Gastrocnemius medialis (tissue), 4 donors: ENCODE results near the gene PELI1. TPM values are rescaled to one million over a fixed set of nuclear protein-coding genes. Genes with fewer than 3 reads are reported as not detected.
A peak's percentile ranks its signal among the peaks of the same experiment; 100 is the strongest.

ENCODE experiments used
- ATAC-seq, 2 donors: fragments of 150-250 bp; one replicate each; pipeline ENCODE4 v1.9.1; 2016
- DNase-seq, 2 donors: peaks; one replicate each; pipeline ENCODE4 v3.0.0-alpha.2; 2019
- H3K27ac ChIP-seq, 4 donors: fragments of 200-600 bp; sonication (generic); 1 replicate in 1 of 4; 2 replicates in 3 of 4; pipeline ENCODE4 v1.5.1; 2016 to 2018; ENCODE audit warnings: mild to moderate bottlenecking in 2 of 4, moderate library complexity in 1 of 4
- H3K27me3 ChIP-seq, 3 donors: fragments of 200-600 bp; sonication (generic) in 2 of 3; 1 replicate in 1 of 3; 2 replicates in 2 of 3; pipeline versions ENCODE4 v1.5.1 to v1.6.0; 2016 to 2019; ENCODE audit warnings: mild to moderate bottlenecking in 1 of 3, moderate library complexity in 1 of 3
- H3K36me3 ChIP-seq, 2 donors: fragments of 200-600 bp; sonication (generic) in 1 of 2; one replicate each; pipeline ENCODE4 v1.5.1; 2017 to 2018
- H3K4me1 ChIP-seq, 2 donors: fragments of 200-600 bp; sonication (generic) in 1 of 2; one replicate each; pipeline ENCODE4 v1.5.1; 2016 to 2017; ENCODE audit warnings: mild to moderate bottlenecking in 2 of 2
- H3K4me3 ChIP-seq, 4 donors: fragments of 200-600 bp; sonication (generic) in 3 of 4; 1 replicate in 1 of 4; 2 replicates in 3 of 4; pipeline ENCODE4 v1.5.1; 2016 to 2019; ENCODE audit warnings: mild to moderate bottlenecking in 2 of 4
- H3K9me3 ChIP-seq, 3 donors: fragments of 200-600 bp; sonication (generic) in 2 of 3; 1 replicate in 1 of 3; 2 replicates in 2 of 3; pipeline ENCODE4 v1.5.1; 2016 to 2019
- POLR2A ChIP-seq, 2 donors: fragments of 450-650 bp; IDR thresholded peaks; one replicate each; pipeline ENCODE4 v1.6.1; 2017; ENCODE audit warnings: antibody characterized with exemption in 2 of 2, mild to moderate bottlenecking in 2 of 2, moderate library complexity in 2 of 2
- in situ Hi-C, 4 donors: fragments of 200-750 bp; cut with MboI; loops; one replicate each; pipeline versions ENCODE4 v1.15.0 to v1.8.0; 2017; ENCODE audit warnings: low sequenced_read_pairs in 4 of 4
- intact Hi-C: fragments of 100-400 bp; cut with DNase I; formaldehyde crosslinking; loops from one replicate; pipeline ENCODE4 v1.15.1; 2023; ENCODE audit warnings: low total_unique reads
- total RNA-seq, 4 donors: library from RNA; depleted of rRNA; stranded (reverse); fragments of >200 nt; gene quantifications; one replicate each; pipeline versions ENCODE4 v1.1.0 to v1.2.3, GENCODE V29; 2016
- TF ChIP-seq, protein P1 (sequence below), 5 experiments: fragments of 450-650 bp in 3 of 5; fragments of 200-600 bp in 2 of 5; sonication (generic) in 2 of 5; IDR thresholded peaks in 4 of 5; conservative IDR thresholded peaks in 1 of 5; 1 replicate in 4 of 5; 2 replicates in 1 of 5; pipeline ENCODE4 v1.5.1; 2016 to 2019; ENCODE audit warnings: antibody characterized with exemption in 5 of 5, mild to moderate bottlenecking in 3 of 5, moderate library complexity in 3 of 5

The PELI1 gene
- total RNA-seq, 4 donors from 2014 or later: 3.7 to 7.5 (median 5.9) TPM

DNA sequence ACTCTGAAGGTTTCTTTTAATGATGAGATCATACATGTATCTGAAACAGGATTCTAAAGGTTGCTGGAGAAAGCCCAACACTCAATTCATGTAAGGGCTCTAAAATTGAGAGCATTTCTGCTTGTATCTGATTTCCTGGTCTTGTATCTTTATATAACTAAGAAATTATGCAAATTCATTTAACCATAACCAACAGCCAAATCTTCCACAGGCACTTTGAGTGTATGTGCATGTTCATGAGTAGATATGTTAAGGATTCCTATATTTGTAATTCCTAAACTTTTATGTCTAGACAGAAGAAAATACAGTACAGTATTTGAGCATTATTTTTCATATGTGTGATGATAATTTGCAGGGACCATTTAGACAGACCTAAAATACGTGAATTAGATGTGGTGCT, 20.4 kb upstream of the PELI1 start:
- DNase-seq (no peak), ATAC-seq (no peak)
- Histone ChIP-seq H3K27me3 (no peaks in the 10 kb centered on the region), H3K27ac (no peak overlapping the region), H3K36me3 (no peaks in the 10 kb centered on the region), H3K9me3 (no peaks in the 10 kb centered on the region), H3K4me1 (peaks cover 0 to 4% of the 10 kb centered on the region in 2 donors), H3K4me3 (no peak overlapping the region)
- no peak for TF ChIP-seq POLR2A (IDR thresholded peaks at IDR 0.05)
- TF ChIP-seq, protein P1, sequence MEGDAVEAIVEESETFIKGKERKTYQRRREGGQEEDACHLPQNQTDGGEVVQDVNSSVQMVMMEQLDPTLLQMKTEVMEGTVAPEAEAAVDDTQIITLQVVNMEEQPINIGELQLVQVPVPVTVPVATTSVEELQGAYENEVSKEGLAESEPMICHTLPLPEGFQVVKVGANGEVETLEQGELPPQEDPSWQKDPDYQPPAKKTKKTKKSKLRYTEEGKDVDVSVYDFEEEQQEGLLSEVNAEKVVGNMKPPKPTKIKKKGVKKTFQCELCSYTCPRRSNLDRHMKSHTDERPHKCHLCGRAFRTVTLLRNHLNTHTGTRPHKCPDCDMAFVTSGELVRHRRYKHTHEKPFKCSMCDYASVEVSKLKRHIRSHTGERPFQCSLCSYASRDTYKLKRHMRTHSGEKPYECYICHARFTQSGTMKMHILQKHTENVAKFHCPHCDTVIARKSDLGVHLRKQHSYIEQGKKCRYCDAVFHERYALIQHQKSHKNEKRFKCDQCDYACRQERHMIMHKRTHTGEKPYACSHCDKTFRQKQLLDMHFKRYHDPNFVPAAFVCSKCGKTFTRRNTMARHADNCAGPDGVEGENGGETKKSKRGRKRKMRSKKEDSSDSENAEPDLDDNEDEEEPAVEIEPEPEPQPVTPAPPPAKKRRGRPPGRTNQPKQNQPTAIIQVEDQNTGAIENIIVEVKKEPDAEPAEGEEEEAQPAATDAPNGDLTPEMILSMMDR (IDR thresholded peaks at IDR 0.05 in 4 of 5, conservative IDR thresholded peaks at IDR 0.05 in 1 of 5): no peak
- intact Hi-C loops (no loop called here), in situ Hi-C loops (no loop called here)

DNA sequence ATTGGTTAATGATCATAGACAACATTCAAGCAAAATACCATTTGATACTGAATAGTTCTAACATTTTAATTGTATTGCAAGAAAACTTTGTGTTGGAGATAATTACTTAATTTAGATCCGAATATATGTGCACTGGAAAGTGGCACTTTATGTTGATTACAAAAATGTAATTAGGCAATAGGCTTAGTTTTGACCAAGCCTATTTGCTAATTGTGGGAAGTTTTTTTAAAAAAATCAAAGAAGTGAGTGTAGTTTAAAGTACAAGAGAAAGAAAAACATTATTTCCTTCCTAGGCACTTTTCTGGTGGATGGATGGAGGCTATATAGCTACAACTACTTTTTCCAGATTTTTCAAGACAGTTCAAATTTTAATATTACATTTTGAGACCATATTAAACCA, 18.3 kb upstream of the PELI1 start:
- H3K36me3 ChIP-seq: no peaks in the 10 kb centered on the region
- ATAC-seq (no peak), DNase-seq (no peak)
- H3K4me3 ChIP-seq: no peak overlapping the region
- no peak overlapping the region for H3K27ac ChIP-seq
- TF ChIP-seq POLR2A (IDR thresholded peaks at IDR 0.05): no peak
- TF ChIP-seq, protein P1 (IDR thresholded peaks at IDR 0.05 in 4 of 5, conservative IDR thresholded peaks at IDR 0.05 in 1 of 5): no peak
- no peaks in the 10 kb centered on the region for H3K9me3 ChIP-seq
- peaks cover 2 to 6% of the 10 kb centered on the region in 2 donors for H3K4me1 ChIP-seq
- intact Hi-C loops: no loop called here
- H3K27me3 ChIP-seq: no peaks in the 10 kb centered on the region
- in situ Hi-C loops: no loop called here

DNA sequence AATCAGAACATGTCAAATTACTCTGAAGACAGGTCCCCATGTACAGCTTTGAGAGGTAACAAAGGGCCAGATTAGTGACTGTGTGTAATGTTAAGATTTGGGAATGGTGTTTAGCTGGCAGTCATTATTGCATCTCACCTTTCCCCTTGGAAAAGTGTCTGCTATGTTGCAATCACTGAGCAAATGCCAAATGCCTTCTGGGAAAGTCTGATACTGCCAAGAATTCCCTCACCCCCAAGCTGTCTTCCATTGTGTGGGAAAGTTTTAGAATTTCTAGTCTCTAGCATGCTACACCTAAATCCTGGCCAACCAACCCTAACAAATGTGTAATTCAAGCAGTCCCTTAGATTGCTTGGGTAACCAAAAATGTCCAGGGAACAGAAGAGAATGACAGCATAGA, 13.6 kb upstream of the PELI1 start:
- no peak overlapping the region for H3K27ac ChIP-seq
- in situ Hi-C loops (no loop called here), intact Hi-C loops (no loop called here)
- no peaks in the 10 kb centered on the region for H3K9me3 ChIP-seq
- DNase-seq (no peak), ATAC-seq (peak in 1 of 2 donors; percentile 36)
- H3K4me3 ChIP-seq: no peak overlapping the region
- peaks cover 5 to 15% of the 10 kb centered on the region in 2 donors for H3K4me1 ChIP-seq
- no peaks in the 10 kb centered on the region for H3K36me3 ChIP-seq
- H3K27me3 ChIP-seq: no peaks in the 10 kb centered on the region
- TF ChIP-seq, protein P1 (IDR thresholded peaks at IDR 0.05 in 4 of 5, conservative IDR thresholded peaks at IDR 0.05 in 1 of 5): no peak
- no peak for TF ChIP-seq POLR2A (IDR thresholded peaks at IDR 0.05)

DNA sequence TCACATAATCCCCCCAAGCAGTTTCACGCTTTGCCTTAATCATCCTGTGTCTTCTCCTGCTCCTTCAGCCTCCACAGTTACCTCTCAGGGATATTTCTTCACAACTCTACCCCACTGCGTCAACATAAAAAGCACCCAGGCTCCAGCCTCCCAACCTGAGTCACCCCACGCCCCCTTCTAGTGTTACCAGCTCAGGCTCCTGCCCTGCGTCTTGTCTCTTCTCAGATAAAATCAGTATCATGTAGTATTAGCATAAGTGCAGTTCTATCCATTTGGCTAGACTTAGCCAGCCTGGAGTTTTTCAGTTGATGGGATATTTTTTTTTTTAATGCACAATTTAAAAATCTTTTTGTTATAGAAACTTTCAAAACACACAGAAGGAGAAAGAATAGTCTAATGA, 9.6 kb upstream of the PELI1 start:
- TF ChIP-seq, protein P1 (IDR thresholded peaks at IDR 0.05 in 4 of 5, conservative IDR thresholded peaks at IDR 0.05 in 1 of 5): no peak
- TF ChIP-seq POLR2A (IDR thresholded peaks at IDR 0.05): no peak
- H3K9me3 ChIP-seq: no peaks in the 10 kb centered on the region
- no peak overlapping the region for H3K4me3 ChIP-seq
- in situ Hi-C loops (no loop called here), intact Hi-C loops (no loop called here)
- ATAC-seq (peak in 1 of 2 donors; percentile 36), DNase-seq (no peak)
- H3K27ac ChIP-seq: no peak overlapping the region
- peaks cover 5 to 22% of the 10 kb centered on the region in 2 donors for H3K4me1 ChIP-seq
- no peaks in the 10 kb centered on the region for H3K36me3 ChIP-seq
- H3K27me3 ChIP-seq: no peaks in the 10 kb centered on the region

DNA sequence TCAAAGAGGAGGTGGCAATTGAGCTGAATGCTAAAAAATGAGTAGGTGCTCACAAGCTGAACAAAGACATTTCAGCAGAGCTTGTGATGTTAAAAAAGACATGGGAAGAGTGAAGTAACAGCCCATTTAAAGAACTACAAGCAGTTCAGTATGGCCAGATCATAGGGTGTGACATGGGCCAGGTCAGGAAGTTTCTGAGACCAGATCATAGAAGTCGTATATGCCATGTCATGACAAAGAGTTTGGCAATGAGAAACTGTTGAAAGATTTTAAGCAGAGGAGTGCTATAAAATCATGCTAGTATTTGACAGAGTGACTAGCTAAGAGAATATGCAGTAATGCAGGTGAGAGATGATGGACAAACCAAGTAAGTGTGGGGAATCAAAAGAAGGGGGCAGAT, 7.3 kb upstream of the PELI1 start:
- in situ Hi-C loops (no loop called here), intact Hi-C loops (no loop called here)
- H3K27me3 ChIP-seq: no peaks in the 10 kb centered on the region

More for the DNA sequence above, 7.3 kb upstream of the PELI1 start:
- no peak overlapping the region for H3K27ac ChIP-seq
- ATAC-seq: no peak
- no peaks in the 10 kb centered on the region for H3K36me3 ChIP-seq
- H3K4me3 ChIP-seq: no peak overlapping the region
- H3K4me1 ChIP-seq: peaks cover 0 to 7% of the 10 kb centered on the region in 2 donors
- no peak for TF ChIP-seq POLR2A (IDR thresholded peaks at IDR 0.05)
- TF ChIP-seq, protein P1 (IDR thresholded peaks at IDR 0.05 in 4 of 5, conservative IDR thresholded peaks at IDR 0.05 in 1 of 5): no peak
- DNase-seq: no peak
- no peaks in the 10 kb centered on the region for H3K9me3 ChIP-seq
